HG03097 (cell line): ENCODE results near the gene SLC9C1.

Experiments used
- ATAC-seq: cut with Tn5 transposase; IDR thresholded peaks from one replicate; pipeline ENCODE4 v1.9.1; 2021; ENCODE audit not compliant: unreplicated experiment, low FRiP score

SLC9C1 gene

DNA sequence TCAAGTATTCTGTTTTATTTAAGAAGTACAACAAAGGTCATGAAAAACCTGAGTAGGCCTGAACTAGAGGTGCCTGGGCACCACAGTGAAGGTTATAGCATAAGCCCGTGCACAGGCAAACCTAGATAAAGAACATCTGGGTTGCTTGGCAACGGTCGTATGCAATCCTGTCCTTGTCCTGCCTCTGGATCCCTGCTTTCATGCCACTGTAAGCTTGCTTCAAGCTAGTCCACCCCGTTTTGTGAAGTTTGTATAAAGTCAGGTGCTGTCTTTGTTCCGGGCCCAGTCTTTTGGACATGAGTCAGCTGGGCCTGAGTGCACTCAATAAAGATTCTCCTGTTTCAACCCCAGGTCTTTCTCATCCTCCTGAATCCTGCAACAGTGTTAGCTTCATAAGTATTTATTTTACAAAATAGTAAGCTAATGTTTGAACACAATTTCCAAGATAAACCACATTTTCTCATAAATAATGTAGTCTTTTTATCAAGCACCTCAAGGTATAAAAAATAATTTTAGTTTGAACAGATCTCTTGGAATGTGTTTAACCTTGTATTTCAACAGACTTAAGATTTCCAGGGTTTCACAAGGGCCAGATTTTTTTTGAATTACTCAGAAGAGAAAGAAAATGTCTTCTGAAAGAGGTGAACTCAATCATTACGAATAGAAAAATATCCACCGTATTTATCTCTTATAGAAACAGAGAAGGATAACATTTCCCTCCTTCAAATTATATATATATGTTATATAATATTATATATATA is 14.3 kb upstream of the SLC9C1 start:
- ATAC-seq: no peak

GRCh38 chr3:112307557-112307956 is 13.5 kb upstream of the SLC9C1 start:
- no peak for ATAC-seq

DNA sequence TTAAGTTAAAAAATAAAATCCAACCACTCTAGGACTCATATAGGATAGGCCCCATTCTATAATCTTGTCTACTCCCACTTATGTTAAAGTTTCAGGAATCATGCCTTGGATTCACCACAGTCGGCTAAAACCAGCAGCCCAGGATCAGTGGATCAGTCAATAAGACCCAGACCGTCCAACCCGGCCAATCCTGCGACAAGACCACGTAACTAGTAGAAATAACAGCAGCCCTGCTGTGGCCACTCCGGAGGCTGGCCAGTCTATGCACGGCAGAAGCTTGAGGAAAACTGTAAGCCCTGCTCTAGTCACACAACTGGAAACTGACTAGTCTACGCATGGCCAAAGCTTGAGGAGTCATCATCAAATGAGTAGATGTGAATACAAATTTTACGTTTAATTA is 12.8 kb upstream of the SLC9C1 start:
- no peak for ATAC-seq

GRCh38 chr3:112304611-112305010 is 10.6 kb upstream of the SLC9C1 start:
- ATAC-seq: no peak

DNA sequence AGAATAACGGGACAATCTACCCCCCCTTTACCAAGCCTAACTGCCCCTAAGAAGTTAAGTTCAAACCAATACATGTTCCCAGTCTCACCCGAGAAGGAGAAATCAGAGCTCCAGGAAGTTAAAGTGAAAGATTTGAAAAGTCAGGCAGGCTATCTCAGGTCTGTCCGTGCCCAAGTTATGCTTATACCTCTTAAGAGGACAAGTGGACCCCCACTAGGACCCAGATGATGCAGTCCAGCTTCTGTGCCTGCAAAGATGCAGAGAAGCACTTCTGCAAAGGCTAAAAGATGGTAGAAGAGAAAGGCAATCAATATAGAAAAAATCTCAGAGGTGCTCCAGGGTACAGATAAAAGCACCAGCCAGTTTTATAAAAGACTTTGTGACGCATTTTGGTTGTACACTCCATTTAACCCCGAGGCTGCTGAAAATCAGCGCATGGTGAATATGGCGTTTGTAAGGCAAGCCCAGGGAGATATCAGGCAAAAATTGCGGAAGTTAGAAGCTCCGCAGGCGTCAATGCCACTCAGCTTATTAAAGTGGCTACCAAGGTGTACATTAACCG is 9.8 kb upstream of the SLC9C1 start:
- ATAC-seq: no peak

DNA sequence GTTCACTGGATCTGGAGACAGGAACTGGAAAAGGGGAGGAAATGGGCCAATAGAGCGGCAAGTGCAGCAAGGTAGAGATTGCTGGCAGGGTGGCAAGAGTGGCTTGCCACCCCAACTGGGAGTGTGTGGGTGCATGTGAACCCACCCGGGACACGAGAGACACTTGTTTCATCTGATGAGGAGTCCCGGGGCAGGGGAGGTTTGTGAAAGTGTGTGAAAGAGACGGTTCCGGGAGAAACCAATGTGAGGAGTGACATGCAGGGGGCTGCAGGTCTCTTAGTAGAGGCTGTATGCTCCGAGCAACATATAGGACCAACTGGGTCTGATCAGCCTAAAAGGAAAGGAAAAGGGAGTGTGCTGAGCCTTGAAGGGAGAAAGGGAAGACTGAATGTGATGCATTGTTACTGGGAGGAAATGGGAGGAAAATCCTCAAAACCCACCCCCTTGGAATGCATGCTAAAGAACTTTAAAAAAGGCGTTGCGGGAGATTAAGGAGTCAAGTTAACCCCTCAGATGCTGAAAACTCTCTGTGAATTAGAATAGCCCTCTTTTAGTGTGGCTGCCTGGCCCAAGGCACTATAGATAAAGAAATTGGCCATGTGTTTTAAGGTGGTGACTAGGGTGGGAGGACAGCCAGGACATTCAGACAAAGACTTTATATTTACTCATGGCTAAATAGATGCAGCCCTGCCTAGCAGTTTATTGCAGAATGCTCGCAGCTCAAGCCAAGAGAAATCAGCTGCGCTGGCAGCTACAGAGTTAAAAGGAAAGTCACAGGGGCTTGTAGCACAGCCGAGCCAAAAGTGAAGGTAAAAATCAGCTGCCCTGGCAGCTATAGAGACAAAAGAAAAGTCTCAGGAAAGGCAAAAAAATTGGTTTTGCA is 9.1 kb upstream of the SLC9C1 start:
- ATAC-seq: no peak

DNA sequence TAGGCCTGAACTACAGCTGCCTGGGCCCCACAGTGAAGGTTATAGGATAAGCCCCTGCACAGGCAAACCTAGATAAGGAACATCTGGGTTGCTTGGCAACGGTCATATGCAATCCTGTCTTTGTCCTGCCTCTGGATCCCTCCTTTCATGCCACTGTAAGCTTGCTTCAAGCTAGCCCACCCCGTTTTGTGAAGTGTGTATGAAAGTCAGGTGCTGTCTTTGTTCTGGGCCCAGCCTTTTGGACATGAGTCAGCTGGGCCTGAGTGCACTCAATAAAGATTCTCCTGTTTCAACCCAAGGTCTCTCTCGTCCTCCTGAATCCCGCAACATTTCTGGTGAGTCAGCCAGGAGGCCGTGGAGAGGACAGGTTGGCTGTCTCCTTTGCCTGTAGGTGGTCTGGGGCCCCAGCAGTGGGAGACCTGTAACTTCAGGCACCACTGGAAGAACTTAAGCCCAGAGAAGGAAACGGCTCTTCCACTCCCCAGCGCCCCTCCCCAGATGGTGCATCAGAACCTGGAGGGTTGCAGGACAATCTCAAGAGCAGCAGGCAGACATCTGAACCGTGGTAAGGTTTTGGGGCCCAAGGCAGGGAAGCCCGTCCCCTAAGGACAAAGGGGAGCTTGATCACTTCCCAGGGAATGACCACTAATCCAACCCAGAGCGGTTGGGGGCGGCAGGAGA is 8.3 kb upstream of the SLC9C1 start:
- no peak for ATAC-seq

- no peak for ATAC-seq
Observed at GRCh38 chr3:112298781-112299180, 4.8 kb upstream of the SLC9C1 start.

- ATAC-seq: no peak
Observed at GRCh38 chr3:112297714-112298113, 3.7 kb upstream of the SLC9C1 start.

DNA sequence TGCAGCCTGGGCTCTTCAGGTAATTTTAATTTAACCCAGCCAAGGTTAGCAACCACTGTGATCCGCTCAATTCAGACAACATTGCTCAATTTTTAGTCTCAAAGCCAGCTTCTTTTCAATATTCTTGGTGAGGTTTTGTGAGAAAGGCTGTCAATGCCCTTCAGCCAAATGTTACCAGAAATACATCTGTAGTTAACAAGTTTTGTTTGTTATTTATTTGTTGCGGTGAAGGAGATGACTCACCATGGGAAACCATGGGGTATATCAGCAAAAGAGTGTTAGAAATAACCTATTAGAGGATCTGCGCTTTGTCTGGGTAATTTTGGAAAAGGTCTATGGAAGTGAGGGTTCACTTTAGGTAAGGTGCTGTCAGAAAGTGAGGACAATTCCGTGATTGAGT is 5.0 kb downstream of the SLC9C1 start:
- ATAC-seq: no peak

GRCh38 chr3:112280266-112280665 is 13.8 kb downstream of the SLC9C1 start:
- ATAC-seq: no peak

GRCh38 chr3:112273536-112273935 is 20.5 kb downstream of the SLC9C1 start:
- ATAC-seq: no peak

GRCh38 chr3:112261742-112262141 is 32.3 kb downstream of the SLC9C1 start:
- no peak for ATAC-seq

DNA sequence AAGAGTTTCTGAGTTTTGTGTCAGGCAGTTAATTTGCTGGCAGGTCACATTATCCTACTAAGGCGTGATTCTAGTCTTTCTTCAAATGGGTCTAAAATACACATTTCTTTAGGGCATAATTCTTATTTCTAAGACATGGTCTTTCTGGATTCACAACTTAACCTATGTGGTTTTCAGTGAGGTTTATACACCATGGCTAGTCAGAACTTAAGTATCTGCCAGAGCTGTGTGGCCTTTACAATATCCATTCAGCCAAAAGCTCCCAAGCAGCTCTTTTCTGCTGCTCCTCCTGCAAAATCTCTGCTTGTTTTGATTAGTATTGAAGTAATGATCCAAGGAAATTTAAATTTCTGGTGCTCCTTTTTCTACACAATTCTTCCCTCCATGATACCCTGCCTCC is 33.5 kb downstream of the SLC9C1 start:
- no peak for ATAC-seq

DNA sequence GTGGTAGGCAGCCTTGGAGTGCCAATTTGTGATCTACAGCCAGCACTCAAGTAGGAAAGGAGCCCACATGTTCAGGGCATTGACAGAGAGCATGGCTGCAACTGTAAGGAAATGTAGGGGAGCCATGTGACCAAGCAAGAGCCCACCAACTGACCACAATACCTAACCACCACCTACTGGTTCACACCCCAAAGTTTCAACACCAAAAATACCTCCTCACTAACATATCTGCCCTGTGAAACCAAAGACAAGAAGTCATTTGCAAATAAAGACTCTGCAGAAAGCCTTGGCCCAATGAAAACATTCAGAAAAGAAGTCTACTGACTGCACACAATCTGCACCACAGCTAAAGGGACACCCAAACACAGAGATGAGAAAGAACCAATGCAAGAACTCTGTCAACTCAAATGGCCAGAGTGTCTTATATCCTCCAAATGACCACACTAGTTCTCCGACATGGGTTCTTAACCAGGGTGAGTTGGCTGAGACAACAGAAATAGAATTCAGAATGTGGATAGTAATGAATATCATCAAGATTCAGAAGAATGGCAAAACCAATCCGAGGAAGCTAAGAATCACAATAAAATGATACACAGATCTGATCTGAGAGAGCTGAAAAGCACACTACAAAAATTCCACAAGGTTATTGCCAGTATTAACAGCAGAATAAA is 40.6 kb downstream of the SLC9C1 start:
- ATAC-seq: no peak

DNA sequence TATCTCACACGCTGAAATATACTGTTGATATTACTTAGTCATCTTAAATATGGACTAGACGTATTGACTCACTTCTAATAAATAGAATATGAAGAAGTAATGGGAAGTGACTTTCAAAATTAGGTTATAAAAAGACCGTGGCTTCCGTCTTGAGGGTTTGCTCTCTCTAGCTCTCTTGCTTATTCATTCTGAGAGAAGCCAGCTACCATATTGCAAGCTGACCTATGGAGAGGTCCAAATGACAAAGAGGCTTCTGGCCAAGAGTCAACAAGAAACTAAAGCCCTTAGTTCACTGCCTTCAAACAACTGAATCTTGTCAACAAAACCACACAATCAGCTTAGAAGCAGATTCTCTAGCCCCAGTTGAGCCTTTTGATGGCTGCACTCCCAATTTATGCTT is 46.1 kb downstream of the SLC9C1 start:
- no peak for ATAC-seq

DNA sequence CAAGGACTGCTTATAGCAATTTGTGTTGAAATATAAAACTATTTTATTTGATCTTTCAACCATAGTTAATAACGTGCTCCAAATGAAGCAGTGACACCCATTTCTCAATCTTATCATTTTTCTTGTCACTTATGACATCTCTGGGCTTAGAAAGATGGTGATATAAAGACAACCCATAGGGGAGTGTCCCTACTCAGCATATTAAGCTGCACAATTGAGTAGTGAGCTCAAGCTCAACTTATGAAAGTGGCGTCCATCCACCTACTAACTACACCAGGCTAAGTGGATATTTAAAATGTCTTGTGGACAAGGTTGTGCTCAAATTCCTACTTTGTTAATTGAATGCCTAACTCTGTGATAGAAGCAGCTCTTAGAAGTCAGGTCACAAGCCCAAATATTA is 46.7 kb downstream of the SLC9C1 start:
- ATAC-seq: no peak

GRCh38 chr3:112233083-112233482 is 60.9 kb downstream of the SLC9C1 start:
- no peak for ATAC-seq

GRCh38 chr3:112231727-112232126 is 62.3 kb downstream of the SLC9C1 start:
- ATAC-seq: no peak

DNA sequence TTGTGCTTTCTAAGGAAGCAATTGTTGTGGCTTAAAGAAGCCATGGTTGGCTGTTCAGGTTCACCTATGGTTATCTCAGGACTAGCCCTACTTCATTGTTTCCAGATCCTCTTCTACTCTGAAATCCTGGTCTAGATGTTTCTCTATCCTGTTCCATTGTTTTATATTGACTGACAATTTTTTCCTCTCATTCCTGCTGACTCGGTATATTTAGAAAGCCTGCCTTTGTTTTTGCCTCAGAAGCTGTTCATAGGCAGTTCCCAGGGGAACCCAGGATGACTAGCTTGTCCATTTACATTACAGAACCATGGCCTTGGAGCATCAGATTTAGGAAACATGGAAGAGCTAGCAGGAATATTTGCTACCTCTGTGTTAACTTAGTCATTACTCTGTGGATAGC is 64.0 kb downstream of the SLC9C1 start:
- no peak for ATAC-seq

DNA sequence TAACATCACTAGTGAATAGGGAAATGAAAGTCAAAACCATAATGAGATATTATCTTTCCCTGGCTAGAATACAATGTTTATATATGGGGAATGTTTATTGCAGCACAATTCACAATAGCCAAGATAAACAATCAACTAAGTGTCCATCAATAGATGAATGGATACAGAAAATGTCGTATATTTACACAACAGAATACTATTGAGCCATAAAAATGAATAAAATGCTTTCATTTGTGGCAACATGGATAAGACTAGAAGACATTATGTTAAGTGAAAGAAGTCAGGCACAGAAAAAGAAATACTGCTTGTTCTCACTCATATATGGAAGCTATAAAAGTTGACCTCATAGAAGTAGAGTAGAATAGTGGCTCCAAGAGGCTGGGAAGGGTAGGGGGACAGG is 65.2 kb downstream of the SLC9C1 start:
- ATAC-seq: no peak
